B cell (primary cell): ENCODE measurements around the gene VHLL. TPM values are rescaled to one million over a fixed set of nuclear protein-coding genes. Genes with fewer than 3 reads are reported as not detected.

Experiments
- ATAC-seq: fragments of 200-7000 bp; cut with Tn5 transposase; one replicate; pipeline ENCODE4 v1.10.0; 2021; ENCODE audit warnings: low read depth, mild to moderate bottlenecking, moderate number of reproducible peaks, moderate library complexity
- CTCF ChIA-PET: fragments of 350-600 bp; sonication (Branson Sonifier 250); formaldehyde crosslinking; loops from one replicate; lab custom pipeline; 2021; ENCODE audit warnings: antibody characterized with exemption, inconsistent platforms; lab: Charles Lee
- POLR2A ChIA-PET: fragments of 350-600 bp; sonication (Branson Sonifier 250); formaldehyde crosslinking; loops from one replicate; lab custom pipeline; 2021; ENCODE audit warnings: antibody characterized with exemption; lab: Charles Lee
- DNase-seq: peaks from one replicate; pipeline ENCODE4 v3.0.0; 2013
- H2AFZ ChIP-seq: 2 replicates; pipeline ENCODE4 v1.6.1; 2012; ENCODE audit warnings: mild to moderate bottlenecking, low read depth, low read length; ENCODE audit not compliant: insufficient read depth, poor library complexity, severe bottlenecking
- H3K27ac ChIP-seq, 2 donors: 1 replicate in 1 of 2; 2 replicates in 1 of 2; pipeline ENCODE4 v1.5.1; 2012 to 2013; ENCODE audit warnings: low read length in 2 of 2, mild to moderate bottlenecking in 2 of 2, moderate library complexity in 1 of 2
- H3K27me3 ChIP-seq, 4 experiments: fragments of 200-600 bp in 1 of 4; sonication (generic) in 1 of 4; replicated peaks in 1 of 4; 1 replicate in 2 of 4; 2 replicates in 2 of 4; pipeline versions ENCODE4 v1.6.1 to v1.7.0; 2013 to 2016; ENCODE audit warnings: low read length in 3 of 4, mild to moderate bottlenecking in 2 of 4, mixed read lengths in 1 of 4, moderate library complexity in 1 of 4; ENCODE audit not compliant: insufficient read depth in 4 of 4, control insufficient read depth in 3 of 4; ENCODE audit errors: control extremely low read depth in 1 of 4
- H3K36me3 ChIP-seq, 2 experiments: replicated peaks in 1 of 2; 1 replicate in 1 of 2; 2 replicates in 1 of 2; pipeline versions ENCODE4 v1.6.1 to v1.7.1; 2013; ENCODE audit warnings: low read length in 1 of 2; ENCODE audit not compliant: insufficient read depth in 2 of 2, control insufficient read depth in 1 of 2; ENCODE audit errors: control extremely low read depth in 1 of 2, extremely low read depth in 1 of 2
- H3K4me1 ChIP-seq, 2 donors: fragments of 200-600 bp in 1 of 2; sonication (generic) in 1 of 2; 1 replicate in 1 of 2; 2 replicates in 1 of 2; pipeline versions ENCODE4 v1.5.1 to v1.6.1; 2013 to 2017; ENCODE audit warnings: low read length in 2 of 2; ENCODE audit not compliant: control insufficient read depth in 2 of 2, insufficient read depth in 2 of 2
- H3K4me2 ChIP-seq: replicated peaks from 2 replicates; pipeline ENCODE3; 2012; ENCODE audit warnings: mild to moderate bottlenecking, low read depth, low read length; ENCODE audit not compliant: poor library complexity, severe bottlenecking
- H3K4me3 ChIP-seq, 5 experiments: fragments of 200-600 bp in 1 of 5; sonication (generic) in 1 of 5; 1 replicate in 3 of 5; 2 replicates in 2 of 5; pipeline versions ENCODE4 v1.5.1 to v1.7.0; 2011 to 2016; ENCODE audit warnings: low read length in 4 of 5, mild to moderate bottlenecking in 4 of 5, low read depth in 2 of 5, control low read depth in 1 of 5, moderate library complexity in 1 of 5; ENCODE audit not compliant: insufficient read depth in 1 of 5; ENCODE audit errors: control extremely low read depth in 1 of 5, extremely low read depth in 1 of 5
- H3K79me2 ChIP-seq: fragments of 200-600 bp; sonication (generic); one replicate; pipeline ENCODE4 v1.6.0; 2016; ENCODE audit warnings: low read length; ENCODE audit not compliant: control insufficient read depth, insufficient read depth
- H3K9ac ChIP-seq: fragments of 200-600 bp; sonication (generic); 2 replicates; pipeline ENCODE4 v1.6.1; 2017; ENCODE audit warnings: mild to moderate bottlenecking, low read length, moderate library complexity
- H3K9me3 ChIP-seq, 3 donors: one replicate each; pipeline versions ENCODE4 v1.6.1 to v1.7.1; 2013; ENCODE audit warnings: low read length in 2 of 3; ENCODE audit not compliant: control insufficient read depth in 2 of 3, insufficient read depth in 1 of 3; ENCODE audit errors: control extremely low read depth in 1 of 3
- H4K20me1 ChIP-seq: 2 replicates; pipeline ENCODE4 v1.6.0; 2012; ENCODE audit warnings: mild to moderate bottlenecking, low read length; ENCODE audit not compliant: insufficient read depth, control insufficient read depth, poor library complexity, severe bottlenecking
- H3K27ac Mint-ChIP-seq: one replicate; pipeline ENCODE4 v1.8.0; 2021; ENCODE audit warnings: mixed read lengths
- H3K27me3 Mint-ChIP-seq: one replicate; pipeline ENCODE4 v1.8.0; 2021; ENCODE audit warnings: mixed read lengths
- H3K4me1 Mint-ChIP-seq: one replicate; pipeline ENCODE4 v1.8.0; 2021; ENCODE audit warnings: mixed read lengths
- H3K4me3 Mint-ChIP-seq: one replicate; pipeline ENCODE4 v1.8.0; 2021; ENCODE audit warnings: mixed read lengths
- H3K9me3 Mint-ChIP-seq: one replicate; pipeline ENCODE4 v1.8.0; 2022; ENCODE audit warnings: mixed read lengths; ENCODE audit not compliant: insufficient read depth
- CTCF ChIP-seq: fragments of 200-600 bp; IDR thresholded peaks from one replicate; pipeline ENCODE4 v1.8.0; 2022; ENCODE audit warnings: antibody characterized with exemption, mild to moderate bottlenecking
- EZH2 ChIP-seq: IDR thresholded peaks from 2 replicates; pipeline ENCODE4 v1.6.1; 2012; ENCODE audit warnings: borderline replicate concordance, low read depth, mild to moderate bottlenecking, moderate library complexity, low read length; ENCODE audit not compliant: insufficient read depth, poor library complexity, severe bottlenecking
- WGBS: methylation state at CpG from one replicate; pipeline ENCODE4 v1.1.5; 2013; ENCODE audit warnings: missing lambda C conversion rate; ENCODE audit not compliant: insufficient coverage; 5-methylcytosine and 5-hydroxymethylcytosine counted together
- intact Hi-C: fragments of 100-400 bp; cut with micrococcal nuclease; formaldehyde crosslinking; loops from one replicate; pipeline ENCODE4 v1.10.0; 2022
- polyA plus RNA-seq: library from polyadenylated mRNA; depleted of rRNA; stranded (reverse); fragments of >200 nt; gene quantifications from 2 replicates; pipeline ENCODE4 v1.2.3, GENCODE V29; 2012
- total RNA-seq, 2 donors: library from RNA; stranded (reverse); fragments of 120-200 nt in 1 of 2; gene quantifications; 1 replicate in 1 of 2; 2 replicates in 1 of 2; pipeline versions ENCODE4 v1.2.3 to v1.2.4, GENCODE V29; 2013 to 2022

The VHLL gene
- total and polyA plus RNA-seq, 2 donors (not counting 1 experiment from before 2014, with no cell fraction given), result 0.36 TPM; not detected in 1

GRCh38 chr1:156279837-156280236 lies 19.3 kb downstream of the VHLL start:
- peaks cover 20 to 28% of the 10 kb centered on the region in 2 donors for H3K4me1 ChIP-seq
- H4K20me1 ChIP-seq, result peaks cover 24% of the 10 kb centered on the region
- H3K4me3 ChIP-seq, result no peak overlapping the region
- H3K27ac ChIP-seq, result no peak overlapping the region
- ChIA-PET POLR2A (interaction anchor here (0.6 kb wide), 1 partner anchor 205 kb away, joined by 5 read pairs; no protein-coding TSS in a partner anchor), CTCF (interaction anchor here (1.1 to 1.4 kb wide), 4 partner anchors 9 to 59 kb away, joined by 3 to 5 read pairs (median 3); no protein-coding TSS in a partner anchor)
- no peak for ATAC-seq
- Mint-ChIP-seq H3K4me3 (peak overlapping the region; percentile 11), H3K9me3 (no peaks in the 10 kb centered on the region), H3K27ac (no peak overlapping the region), H3K4me1 (peaks cover 39% of the 10 kb centered on the region), H3K27me3 (no peaks in the 10 kb centered on the region)
- H2AFZ ChIP-seq, result no peak overlapping the region
- H3K27me3 ChIP-seq, result no peaks in the 10 kb centered on the region
- no peak overlapping the region for H3K9ac ChIP-seq
- peaks cover 0 to 37% of the 10 kb centered on the region in 2 experiments for H3K36me3 ChIP-seq
- intact Hi-C loops, result loop anchor here (5.0 kb wide), 1 partner anchor 1953 kb away; the partner anchor contains the start of gene ATP8B2
- 80% methylated on average over 1 of the region's 3 CpGs for WGBS
- H3K9me3 ChIP-seq, result no peaks in the 10 kb centered on the region
- no peak overlapping the region for H3K4me2 ChIP-seq
- peaks cover 63% of the 10 kb centered on the region for H3K79me2 ChIP-seq
- DNase-seq, result no peak
- TF ChIP-seq CTCF, result no peak
- no peak for TF ChIP-seq EZH2

GRCh38 chr1:156276966-156277381 lies 22.1 kb downstream of the VHLL start:
- no peak for DNase-seq
- Histone ChIP-seq H4K20me1 (peaks cover 33% of the 10 kb centered on the region), H2AFZ (no peak overlapping the region), H3K4me2 (no peak overlapping the region), H3K9me3 (no peaks in the 10 kb centered on the region), H3K27ac (no peak overlapping the region), H3K79me2 (peaks cover 39% of the 10 kb centered on the region), H3K4me1 (peaks cover 10 to 13% of the 10 kb centered on the region in 2 donors), H3K27me3 (no peaks in the 10 kb centered on the region), H3K4me3 (no peak overlapping the region), H3K36me3 (peaks cover 1 to 63% of the 10 kb centered on the region in 2 experiments), H3K9ac (no peak overlapping the region)
- ATAC-seq, result no peak
- CTCF ChIA-PET, result no interaction called here
- Mint-ChIP-seq H3K4me1 (peaks cover 19% of the 10 kb centered on the region), H3K27me3 (no peaks in the 10 kb centered on the region), H3K4me3 (no peak overlapping the region), H3K27ac (no peak overlapping the region), H3K9me3 (no peaks in the 10 kb centered on the region)
- intact Hi-C loops, result no loop called here
- TF ChIP-seq CTCF (no peak), EZH2 (no peak)
- WGBS, result 97% methylated on average over 5 of the region's 6 CpGs
- POLR2A ChIA-PET, result no interaction called here
